ENCODE results near the gene KIF4B.

DNA sequence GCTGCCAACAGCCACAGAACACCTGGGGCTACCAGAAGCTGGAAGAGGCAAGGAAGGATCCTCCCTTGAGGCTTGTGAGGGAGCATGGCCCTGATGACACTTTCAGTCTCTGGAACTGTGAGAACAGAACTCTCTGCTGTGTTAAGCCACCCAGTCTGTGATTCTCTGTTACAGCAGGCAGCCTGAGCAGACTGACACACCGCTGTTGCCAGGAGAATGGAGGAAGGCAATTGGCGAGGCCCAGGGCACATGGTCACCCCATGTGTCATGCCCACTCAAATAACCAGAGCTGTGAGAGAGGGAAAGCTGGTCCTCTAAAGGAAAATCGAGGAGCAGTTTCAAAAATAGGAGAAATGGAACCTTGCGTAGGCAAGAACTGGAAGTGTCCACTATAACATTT is 12.0 kb upstream of the KIF4B start:
- TF ChIP-seq, protein P1, sequence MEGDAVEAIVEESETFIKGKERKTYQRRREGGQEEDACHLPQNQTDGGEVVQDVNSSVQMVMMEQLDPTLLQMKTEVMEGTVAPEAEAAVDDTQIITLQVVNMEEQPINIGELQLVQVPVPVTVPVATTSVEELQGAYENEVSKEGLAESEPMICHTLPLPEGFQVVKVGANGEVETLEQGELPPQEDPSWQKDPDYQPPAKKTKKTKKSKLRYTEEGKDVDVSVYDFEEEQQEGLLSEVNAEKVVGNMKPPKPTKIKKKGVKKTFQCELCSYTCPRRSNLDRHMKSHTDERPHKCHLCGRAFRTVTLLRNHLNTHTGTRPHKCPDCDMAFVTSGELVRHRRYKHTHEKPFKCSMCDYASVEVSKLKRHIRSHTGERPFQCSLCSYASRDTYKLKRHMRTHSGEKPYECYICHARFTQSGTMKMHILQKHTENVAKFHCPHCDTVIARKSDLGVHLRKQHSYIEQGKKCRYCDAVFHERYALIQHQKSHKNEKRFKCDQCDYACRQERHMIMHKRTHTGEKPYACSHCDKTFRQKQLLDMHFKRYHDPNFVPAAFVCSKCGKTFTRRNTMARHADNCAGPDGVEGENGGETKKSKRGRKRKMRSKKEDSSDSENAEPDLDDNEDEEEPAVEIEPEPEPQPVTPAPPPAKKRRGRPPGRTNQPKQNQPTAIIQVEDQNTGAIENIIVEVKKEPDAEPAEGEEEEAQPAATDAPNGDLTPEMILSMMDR (IDR thresholded peaks at IDR 0.05; ENCODE audit: low read depth, low read length) = no peak
- no peak for TF ChIP-seq EZH2phosphoT487 (IDR thresholded peaks at IDR 0.05; ENCODE audit: low read depth)

Data from OCI-LY3 (cell line).